Globus pallidus (tissue), 1 donor: ENCODE data around the gene OTOP3.
"Not testable (repeated sequence)": the region's sequence is repeated elsewhere in the genome, so short reads cannot be mapped to it uniquely, and the experiment has no call there.

Experiments
- DNase-seq: peaks from one replicate; pipeline ENCODE4 v3.0.0-alpha.2; 2015; ENCODE audit warnings: low spot score

Gene OTOP3

DNA sequence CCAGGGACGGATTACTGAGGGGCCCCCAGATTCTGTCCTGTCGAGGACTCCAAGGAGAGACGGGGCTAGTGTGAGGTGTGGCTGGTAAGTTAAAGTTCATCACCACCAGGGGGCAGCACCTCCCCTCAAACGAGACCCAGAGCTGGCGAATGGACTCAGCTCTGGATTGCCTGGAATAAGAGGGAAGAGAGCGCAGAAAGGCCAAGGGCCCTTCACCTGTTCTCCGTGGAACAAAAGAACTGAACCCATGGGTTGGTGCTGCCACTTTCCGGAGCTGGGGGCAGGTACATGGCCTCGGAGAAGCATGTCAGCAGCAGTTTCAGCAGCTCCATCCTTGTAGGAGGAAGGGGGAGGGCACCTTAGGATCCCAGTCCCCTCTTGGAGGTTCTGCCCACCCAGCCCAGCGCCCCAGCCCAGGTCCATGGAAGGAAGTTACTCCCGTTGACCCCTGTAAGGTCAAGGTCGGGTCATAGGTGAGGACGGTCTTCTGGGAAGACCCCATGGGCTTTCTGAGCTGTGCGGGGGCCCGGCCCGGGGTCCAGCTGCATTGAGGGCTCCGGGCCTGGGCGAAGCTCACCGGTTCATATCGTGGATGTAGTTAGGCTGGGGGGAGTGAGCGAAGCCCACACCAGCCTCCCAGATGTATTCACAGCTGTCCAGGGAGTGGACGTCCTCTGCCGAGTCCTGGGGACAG is 26.1 kb downstream of the OTOP3 start:
- peak; percentile 89 for DNase-seq

- DNase-seq: peak; percentile 90
Observed at GRCh38 chr17:74962622-74963394, 27.1 kb downstream of the OTOP3 start.

DNA sequence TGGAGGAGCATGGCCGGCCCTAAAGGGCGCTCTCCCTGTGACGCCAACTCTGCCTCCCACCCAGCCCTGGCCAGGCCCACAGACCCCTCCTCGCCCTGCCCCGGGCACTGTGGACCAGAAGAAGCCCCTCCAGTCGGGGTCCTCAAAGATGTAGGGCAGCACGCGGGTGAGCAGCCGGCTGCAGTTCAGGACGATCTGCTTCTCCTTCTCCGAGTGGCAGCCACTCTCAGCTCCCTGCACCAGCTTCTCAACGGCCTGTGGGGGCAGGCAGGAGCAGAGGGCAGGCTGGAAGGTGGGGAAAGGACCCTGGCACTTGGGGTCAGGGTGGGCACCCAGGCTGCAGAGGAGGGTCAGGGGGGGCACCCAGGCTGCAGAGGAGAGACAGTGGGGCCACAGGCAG is 28.0 kb downstream of the OTOP3 start:
- no peak for DNase-seq

DNA sequence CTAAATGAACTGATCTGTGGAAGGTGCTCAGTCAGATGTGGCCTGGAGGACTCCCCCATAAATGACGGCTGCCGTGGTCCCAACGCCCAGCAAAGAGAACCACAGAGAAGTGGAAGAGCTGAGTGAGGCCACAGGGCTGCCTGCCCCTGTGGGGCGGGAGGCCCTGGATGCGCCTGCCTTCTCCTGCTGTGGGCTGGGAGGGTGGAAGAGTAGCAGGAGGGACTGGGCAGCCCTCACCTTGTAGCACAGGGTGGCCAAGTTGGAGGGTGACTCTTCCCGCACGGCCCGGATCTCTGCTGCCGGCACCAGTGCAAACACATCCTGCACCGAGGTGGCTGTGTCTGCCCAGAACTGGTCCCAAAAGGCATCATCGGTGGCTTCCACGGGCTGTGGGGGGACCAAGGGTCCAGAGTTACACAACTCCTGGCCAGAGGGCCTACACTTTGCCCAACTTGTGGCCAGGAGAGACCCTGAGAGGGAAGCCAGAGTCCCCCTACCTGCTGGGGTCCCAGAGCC is 28.6 kb downstream of the OTOP3 start:
- DNase-seq: no peak

- DNase-seq: no peak
Observed at GRCh38 chr17:74964988-74965622, 29.4 kb downstream of the OTOP3 start.

DNA sequence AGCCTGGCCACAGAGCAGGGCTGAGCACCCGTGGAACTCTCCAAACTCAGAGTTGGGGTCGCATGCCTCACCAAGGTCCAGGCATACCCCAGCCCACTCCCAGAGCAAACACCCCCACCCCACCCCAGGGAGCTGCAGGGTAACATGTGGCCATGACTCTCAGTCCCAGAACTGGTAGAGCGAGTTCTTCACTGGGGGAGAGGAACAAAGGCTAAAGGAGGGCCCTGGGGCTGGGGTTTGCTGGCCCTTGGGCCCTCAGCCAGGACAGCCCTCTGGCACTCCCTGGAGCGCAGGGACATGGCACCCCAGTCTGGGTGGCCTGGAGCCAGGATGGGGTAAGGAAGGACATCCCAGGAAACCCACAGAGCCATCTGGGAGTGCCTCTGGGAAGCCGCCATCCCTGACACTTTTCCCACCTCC is 32.7 kb downstream of the OTOP3 start:
- DNase-seq: no peak

DNA sequence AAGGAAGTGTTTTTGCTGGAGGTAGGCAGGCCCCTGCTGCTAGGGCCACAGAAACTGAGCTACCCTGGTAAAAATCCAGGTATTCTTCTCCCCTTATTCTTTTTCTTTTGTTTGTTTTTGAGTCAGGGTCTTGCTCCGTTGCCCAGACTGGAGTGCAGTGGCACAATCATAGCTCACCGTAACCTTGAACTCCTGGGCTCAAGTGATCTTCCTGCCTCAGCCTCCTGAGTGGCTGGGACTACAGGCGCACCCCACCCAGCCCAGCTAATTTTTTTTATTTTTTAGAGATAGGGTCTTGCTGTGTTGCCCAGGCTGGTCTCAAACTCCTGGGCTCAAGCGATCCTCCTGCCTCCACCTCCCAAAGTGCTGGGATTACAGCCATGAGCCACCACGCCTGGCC is 33.8 kb downstream of the OTOP3 start:
- DNase-seq: not testable (repeated sequence)

DNA sequence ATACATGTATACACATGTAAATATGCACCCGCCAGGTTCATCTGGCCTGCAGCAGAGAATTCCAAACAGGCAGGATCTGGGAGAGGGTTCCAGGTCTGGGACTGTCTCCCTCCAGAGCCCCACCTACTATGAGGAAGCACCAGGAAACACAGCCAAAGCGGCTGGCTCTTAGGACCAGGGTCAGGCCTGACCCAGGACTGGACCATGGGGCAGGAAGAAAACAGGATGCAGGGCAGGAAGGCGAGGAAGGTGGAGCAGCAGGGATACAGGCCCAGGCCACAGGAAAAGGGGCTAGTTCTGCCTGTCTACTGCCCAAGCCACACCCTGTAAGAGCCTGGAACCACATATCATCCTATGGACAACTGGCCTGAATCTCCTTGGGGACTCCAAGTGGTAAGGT is 34.7 kb downstream of the OTOP3 start:
- DNase-seq: no peak

DNA sequence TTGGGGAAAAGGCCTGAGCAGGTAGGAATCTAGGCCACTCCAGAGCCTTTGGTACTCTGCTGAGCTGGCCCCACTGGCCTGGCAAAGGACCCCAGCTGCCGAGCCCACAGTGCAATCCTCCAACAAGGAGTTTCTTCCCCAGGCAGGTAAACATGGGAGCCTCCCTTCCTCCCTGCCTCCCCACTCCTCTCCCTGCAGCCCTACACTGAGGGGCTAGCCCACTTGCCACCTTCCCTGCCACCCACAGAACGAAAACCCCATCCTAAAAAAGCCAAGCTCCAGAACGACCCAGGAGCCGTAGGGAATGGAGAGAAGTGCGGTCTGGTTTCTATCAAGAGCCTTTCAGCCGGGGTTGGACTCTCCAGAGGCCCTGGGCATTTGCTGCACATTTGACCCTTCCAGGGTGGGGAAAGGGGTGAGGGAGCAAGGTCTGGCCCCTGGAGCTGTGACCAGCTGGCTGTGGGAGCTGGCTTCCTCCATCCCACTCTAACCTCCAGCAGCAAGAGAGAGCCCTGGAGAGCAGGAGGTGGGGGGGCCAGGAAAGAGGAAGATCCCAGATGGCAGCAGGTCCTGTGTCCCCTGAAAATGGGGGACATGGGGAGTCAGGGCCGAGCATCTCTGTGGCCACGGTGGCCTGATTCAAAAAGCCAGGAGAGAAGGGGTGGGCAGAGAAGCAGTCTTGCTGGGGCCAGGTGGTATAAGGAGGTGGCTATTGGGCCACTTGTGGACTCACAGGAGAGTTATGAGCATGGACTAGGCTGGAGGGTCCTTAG is 35.6 kb downstream of the OTOP3 start:
- no peak for DNase-seq

DNA sequence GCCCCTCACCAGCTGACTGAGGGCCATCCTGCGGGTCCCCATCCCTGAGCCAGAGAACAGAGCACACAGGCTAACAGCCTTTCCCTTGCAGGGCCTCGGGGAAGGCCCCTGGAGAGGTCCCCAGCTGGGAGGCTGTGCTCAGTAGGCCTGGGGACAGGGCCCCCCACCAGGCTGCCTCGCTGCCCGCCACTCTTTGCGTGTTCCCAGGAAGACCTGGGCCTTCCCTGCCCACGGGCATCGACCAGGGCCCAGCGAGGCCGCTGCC is 36.1 kb downstream of the OTOP3 start:
- DNase-seq: no peak

DNA sequence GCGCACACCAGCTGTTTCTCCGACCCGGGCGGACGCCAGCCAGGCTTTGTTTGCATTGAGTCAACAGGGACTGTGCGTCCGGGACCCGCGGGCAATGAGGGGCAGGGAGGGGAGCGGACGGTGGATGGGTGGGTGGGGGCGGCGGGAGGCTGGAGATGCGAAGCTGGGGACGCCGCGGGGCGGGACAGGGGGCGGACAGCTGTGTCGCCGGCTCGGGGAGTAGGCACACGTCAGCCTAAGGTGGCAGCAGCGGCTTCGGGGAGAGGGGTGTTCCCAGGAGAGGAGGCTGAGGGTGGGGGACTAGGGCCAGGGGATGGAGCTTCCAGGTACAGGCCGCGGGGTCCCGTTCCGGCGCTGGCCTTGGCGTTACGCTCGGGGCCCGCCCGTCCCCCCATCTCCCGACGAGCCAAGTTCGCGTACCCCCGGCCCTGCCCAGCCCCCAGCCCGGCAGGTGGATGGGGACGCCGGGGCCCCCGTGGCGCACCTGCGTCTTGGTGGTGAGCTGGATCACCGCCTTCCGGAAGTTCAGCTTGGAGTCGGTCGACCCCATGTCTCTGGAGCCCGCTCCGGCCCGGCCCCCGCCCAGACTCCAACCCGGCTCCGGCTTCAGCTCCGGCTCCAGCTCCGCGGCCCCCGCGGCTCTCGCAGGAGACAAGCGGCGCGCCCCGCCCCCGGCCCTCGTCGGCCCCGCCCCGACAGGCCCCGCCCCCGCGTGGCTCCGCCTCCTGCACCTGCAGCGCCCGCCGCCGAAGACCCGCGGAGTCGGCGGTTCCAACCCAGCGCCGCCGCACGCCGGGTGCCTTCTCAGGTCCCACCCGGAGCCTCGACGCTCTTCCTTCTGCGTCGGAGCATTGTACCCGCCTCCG is 36.6 kb downstream of the OTOP3 start, which contains the start of gene HID1:
HID1 (minus strand) TSS at position 653 of the 866 bp plus-strand sequence; CDS start at position 550, 103 bp downstream.
- DNase-seq: peak; percentile 84

DNA sequence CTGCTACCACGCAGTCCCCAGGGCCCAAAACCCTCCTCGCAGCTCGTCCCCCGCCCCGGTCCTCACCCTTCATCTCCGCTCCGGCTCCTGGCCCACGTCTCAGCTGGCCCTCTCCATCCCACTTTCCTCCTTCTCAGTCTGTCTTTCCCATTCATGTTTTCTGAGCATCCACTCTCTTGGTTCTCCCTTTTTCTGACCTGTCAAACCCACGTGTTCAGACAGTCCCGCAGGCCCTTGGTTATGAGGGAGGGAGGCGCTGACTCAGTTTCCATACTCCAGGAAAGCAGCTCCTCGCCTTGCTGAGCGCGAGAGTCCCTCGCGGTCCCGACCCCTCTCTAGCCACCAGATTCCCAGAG is 37.3 kb downstream of the OTOP3 start:
- DNase-seq: no peak

DNA sequence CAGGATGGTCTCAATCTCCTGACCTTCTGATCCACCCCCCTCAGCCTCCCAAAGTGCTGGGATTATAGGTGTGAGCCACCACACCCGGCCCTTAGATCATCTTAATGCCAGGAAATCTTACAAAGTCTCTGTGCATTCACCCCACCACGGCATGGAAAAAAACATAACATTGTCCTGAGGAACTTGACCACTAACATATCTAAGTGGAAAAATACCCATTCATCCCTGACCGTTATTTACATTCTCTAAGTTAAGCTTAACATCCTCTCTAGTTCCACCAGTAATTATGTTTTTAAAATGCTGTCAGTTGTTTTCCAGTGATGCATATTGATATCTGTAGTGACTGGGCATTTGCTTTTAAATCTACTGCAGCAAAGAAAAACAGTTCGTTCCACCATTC is 40.2 kb downstream of the OTOP3 start:
- DNase-seq: no peak

DNA sequence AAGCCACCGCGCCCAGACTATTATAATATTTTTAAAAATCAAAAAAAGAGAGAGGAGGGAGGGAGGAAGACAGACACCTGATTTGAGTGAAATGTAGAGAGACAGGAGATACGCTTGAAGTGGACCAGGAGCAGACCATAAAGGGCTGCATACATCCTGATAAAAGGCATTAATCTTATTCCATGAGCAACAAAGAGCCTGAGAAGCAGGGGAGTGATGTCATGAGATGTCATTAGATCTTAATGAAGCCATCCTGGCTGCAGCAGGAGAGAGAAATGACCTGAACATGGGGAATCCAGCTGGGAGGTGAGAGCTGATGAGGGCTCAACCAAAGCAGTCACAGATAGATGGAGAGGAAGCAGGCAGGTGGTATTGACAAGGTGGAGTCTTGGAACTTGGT is 42.1 kb downstream of the OTOP3 start:
- DNase-seq: no peak

GRCh38 chr17:74978240-74978639 is 42.5 kb downstream of the OTOP3 start:
- DNase-seq: no peak

- no peak for DNase-seq
Observed at GRCh38 chr17:74979408-74980146, 43.9 kb downstream of the OTOP3 start.

DNA sequence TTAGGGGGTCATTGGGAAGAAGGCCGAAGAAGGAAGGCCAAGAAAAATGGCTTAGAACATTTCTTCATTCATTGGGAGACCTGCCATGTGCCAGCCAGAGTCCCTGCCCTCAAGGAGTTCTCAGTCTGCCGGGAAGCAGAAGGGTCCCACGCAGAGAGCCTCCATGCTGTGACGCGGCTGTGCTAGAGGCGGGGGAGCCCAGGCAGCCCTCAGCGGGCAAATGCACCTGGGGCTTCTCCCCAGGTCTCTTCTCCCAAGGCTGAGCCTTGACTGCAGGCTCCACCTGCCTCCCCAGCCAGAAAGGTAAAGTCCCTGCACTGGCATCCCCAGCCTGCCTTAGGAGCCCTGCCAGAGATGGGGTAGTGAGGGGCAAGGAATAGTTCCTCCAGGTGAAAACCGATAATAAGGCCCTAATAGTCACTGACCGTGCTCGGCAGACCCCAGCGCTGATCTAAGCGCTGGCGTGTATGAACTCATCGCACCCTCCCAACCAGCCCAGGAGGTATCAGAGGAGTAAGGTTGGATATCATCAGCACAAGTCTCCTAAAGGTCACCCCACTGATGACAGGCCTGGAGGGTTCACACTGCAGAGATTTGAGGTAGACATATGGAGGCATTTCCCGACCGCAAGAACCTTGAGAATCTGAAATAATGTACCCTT is 45.8 kb downstream of the OTOP3 start:
- no peak for DNase-seq

DNA sequence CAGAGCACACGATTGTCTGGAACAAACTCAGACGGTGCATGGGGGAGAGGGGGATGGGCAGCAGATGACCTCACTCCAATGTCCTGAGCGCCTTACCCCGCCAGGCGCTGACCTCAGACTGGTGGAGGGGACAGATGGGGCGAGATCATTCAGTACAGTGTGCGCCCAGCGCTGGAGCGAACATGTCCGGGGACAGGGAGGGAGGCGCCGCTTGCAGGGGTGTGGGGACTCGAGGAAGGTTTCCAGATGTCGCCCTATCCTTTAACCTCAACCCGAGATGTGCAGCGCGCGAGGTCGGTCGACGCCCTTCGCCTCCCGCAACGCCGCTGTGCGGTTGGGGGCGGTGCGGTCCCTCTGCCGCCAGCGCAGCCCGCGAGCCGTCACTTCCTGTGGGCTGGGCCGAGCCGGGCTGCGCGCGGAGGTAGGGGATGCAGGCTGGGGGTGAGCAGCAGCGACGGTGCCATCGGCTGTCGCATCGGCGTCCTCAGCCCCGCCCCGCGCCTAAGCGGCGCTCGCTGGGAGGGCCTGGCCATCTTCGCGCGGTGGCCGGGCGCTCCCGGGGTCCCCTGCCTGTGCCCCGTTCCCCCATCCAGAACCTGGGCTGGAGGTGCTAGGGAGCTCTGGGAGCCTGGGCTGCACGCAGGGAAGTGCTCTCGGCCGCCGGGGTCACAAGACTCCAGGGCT is 46.4 kb downstream of the OTOP3 start:
- peak; percentile 92 for DNase-seq

GRCh38 chr17:74982663-74983313 is 47.1 kb downstream of the OTOP3 start:
- peak; percentile 47 for DNase-seq
